GM21528 (cell line): ENCODE data around the gene EIF4EBP2.

Experiments
- ATAC-seq: cut with Tn5 transposase; IDR thresholded peaks from one replicate; pipeline ENCODE4 v1.9.1; 2021; ENCODE audit warnings: mild to moderate bottlenecking, moderate library complexity; ENCODE audit not compliant: unreplicated experiment, low FRiP score

Gene EIF4EBP2

DNA sequence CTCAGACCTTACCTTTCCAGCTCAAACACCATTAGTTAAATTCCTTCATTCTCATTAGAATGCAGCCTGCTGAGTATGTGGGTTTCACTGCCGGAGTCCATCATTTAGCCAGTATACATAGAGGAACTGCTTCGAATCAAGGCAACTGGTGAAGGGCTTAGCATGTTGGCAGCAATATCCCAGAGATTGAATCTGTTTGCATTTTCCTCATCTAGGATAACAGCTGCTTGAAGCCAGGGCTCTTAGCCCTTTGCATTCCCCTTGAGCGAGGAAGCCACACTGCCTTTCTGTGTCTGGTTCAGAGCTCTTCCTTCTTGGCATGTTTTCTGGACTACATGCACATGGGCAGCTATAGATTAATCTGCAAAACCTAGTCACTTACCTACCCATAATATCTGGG is 22.9 kb downstream of the EIF4EBP2 start:
- ATAC-seq: no peak

DNA sequence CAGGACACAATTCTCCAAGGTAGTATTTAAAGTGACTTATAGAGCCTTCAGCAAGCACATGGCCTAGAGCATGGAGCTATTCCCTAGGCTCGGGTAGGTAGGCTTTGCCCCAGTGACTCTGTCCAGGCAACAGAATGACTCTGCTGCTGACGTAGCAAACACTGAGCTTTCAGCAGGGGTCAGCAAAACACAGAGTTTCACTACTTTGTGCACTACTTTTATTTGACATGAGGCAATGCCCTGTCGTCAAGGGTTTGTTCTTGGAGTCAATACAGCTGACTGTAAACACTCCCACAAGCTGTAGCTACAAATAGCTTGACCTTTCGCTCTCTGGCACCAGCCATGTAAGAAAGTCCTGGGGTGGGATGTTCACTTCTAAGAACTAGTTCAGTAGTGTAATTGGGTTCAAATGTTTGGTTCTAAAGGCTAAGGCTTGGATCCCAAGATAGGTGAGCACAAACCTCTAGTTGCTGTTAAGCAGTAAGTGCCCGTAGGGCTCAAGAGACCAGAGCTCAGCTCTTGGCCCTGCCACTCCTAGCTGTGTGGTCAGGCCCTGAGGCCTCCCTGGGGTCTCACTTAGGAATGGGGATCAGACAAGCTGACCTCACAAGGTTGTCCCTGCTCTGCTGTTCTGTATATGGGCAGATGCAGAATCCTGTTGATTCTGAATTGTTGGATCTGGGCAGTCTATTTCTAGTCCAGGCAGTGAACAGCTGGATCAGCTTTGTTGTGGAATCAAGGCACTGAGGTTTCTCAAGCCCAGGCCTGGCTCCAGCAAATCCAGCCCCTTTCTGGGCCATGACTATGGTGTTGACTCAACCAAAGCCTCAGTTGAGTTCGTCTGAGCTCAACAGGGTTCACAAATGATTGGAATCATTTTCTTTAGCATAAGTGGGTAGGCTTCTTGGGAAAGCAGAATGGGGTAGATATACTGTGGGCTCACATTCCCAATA is 26.8 kb downstream of the EIF4EBP2 start:
- ATAC-seq: no peak

DNA sequence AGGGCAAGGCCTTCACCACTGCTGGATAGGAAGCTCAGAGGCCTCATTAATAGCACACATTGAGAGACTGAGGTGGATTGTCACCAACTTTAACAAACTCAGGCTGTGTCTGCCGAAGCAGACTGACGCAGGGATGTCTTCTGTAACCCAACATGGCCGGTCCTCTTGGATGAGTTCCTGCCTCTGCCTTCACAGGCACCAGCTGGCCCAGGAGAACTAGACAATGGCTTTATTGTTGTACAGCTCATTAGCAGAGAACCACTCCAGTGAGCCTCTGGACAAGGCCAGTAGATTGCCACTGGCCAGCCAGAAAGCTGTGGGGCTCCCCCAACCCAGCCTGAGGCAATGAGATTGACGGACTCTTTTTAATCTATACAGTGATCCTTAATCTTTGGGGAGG is 28.2 kb downstream of the EIF4EBP2 start:
- ATAC-seq: no peak

DNA sequence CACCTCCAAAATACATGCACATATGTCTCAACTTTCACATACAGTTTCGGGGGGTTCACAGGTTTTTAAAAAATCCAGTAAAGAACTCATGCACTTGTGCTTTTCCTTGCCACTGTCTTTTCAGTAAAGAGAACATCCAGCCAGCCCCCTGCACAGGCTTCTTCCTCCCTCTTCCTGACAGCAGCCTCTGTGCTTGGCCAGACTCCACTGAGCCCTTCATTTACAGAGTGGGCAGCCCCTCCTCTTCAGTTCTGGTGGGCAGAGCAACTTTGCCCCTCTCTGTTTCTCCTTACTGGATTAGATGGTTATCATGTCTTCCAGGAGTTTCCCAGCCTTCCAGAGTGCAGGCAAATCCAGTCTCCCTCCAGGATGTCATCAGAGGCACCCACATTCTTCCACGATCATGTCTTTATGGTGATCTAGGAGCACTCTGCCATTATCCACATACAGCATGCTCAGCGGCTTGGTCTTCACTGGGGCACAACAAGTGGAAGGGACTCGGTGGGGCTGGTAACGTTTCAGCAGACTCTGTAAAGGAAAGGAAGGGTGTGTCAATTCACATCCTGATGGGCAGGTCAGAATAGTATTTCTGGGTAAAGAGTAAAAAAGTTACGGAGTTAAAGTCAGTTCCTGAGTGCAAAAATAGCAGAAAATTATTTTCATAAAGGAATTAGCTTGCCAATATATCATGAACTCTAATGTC is 28.8 kb downstream of the EIF4EBP2 start:
- no peak for ATAC-seq

DNA sequence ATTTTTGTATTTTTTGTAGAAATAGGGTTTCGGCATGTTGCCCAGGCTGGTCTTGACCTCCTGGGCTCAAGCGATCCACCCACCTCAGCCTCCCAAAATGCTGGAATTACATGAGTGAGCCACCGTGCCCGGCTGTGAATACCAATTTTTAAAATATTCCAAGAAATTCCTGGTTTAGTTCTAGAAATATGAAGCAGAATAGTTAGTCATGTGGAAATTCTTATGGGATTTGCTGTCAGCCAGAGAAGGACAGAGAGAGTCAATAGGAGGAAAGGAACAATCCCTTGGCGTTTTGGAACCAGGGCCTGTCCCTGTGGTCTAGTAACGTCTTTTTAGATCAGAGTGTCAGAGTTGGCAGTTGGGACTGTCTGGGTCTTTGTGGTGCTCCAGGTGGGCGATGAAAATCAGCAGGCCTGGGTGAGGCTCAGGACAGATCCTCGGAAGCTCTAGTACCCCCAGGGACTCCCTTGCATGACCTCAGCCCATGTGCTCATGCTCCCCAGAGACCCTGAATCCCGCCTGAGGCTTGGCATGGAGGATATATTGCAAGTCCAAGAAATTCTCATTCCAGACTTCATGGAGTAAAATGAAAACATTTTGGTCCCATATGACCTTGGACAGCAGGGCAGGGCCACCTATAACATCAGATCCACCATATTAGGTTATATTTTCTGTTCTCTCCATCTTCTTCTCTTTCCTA is 29.8 kb downstream of the EIF4EBP2 start:
- no peak for ATAC-seq

DNA sequence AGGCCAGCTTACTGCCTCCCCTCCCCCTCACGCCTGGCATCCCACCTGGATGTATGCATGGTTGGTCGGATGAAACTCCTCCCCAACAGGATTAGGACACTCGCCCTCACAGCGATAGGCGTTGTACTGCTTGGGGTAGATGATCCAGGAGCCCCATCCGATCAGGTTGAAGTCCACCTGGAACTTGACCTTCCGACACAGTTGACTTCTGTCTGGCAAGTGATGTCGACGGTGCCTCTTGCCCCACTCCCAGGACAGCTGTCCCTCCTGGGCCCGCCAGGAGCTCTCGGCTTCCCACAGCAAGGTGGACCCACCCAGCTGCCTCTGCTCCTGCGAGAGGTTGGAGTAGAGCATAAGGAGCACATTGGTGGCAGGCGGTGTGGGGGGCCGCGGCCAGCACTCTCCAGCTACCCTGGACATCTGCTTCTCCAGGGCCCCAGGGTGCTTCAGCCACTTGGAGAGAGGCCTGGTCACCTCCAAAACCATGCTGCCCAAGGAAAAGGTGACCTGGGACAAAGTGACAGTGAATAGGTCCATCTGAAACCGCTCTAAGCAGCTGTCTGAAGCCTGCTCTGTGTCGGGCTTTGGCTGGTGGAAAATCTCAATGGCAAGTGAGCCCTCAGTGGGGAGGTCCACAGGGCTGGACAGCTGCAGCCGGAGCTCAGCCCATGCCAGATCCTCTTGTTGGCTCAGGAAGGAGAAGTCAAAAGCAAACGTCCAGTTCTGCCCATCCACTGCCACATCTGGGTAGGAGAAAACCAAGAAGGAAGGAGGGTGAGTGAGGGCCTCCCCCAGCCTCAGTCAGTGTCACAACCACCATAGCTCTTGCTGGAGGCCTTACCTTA is 31.5 kb downstream of the EIF4EBP2 start:
- no peak for ATAC-seq

DNA sequence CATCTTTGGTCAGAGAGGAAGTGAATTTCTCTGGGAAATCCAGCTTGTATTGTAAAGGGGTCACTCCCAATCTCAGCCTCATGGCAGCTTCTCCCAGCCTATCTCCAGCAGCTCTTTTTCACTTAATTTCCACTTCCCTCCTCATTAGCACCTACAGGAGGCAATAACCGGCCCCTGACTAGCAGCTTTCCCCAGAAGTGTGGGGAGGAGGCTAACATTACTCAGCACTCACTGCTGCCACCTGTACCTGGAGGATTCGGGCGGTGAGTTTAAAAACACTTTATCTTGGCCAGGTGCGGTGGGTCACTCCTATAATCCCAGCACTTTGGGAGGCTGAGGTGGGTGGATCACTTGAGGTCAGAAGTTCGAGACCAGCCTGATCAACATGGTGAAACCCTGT is 33.8 kb downstream of the EIF4EBP2 start:
- ATAC-seq: no peak

DNA sequence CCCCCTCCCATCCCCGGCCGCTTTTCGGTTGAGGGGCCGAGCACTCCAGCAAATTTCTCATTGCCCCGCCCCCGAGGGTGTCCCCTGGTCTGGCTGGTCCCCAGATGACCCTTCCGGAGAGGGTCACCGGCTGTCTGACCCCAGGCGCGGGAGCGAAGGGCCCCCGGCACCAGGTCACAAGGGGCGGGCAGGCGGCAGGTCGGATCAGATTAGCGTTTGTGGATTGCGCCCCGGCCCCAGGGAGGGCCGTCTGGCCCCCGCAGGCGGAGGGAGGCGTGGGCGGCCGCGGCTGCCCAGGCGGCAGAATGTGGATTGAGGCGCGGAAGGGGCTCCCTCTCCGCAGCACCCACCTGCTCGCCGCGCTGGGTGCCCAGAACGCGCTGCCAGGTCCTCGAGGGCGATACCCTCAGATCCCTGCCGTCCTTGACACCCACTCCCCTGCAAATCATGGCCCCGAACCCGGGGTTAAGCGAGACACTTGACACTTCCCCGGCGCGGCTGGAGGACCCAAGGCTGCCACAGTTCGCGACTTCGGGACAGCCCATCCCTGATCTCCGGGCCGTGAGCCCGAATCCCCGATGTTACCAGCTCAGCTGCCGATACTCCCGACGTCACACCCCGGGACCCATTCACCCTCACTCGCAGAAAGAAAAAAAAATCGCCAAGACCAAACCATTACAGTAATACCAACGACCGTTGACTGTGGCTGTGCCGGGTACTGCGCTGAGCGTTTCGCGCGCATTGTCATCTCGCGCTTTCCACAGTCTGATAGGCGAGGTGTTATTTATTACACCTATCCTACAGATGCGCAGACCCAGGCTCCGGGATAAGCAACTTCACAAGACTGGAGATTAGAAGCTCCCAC is 36.6 kb downstream of the EIF4EBP2 start:
- ATAC-seq: no peak

DNA sequence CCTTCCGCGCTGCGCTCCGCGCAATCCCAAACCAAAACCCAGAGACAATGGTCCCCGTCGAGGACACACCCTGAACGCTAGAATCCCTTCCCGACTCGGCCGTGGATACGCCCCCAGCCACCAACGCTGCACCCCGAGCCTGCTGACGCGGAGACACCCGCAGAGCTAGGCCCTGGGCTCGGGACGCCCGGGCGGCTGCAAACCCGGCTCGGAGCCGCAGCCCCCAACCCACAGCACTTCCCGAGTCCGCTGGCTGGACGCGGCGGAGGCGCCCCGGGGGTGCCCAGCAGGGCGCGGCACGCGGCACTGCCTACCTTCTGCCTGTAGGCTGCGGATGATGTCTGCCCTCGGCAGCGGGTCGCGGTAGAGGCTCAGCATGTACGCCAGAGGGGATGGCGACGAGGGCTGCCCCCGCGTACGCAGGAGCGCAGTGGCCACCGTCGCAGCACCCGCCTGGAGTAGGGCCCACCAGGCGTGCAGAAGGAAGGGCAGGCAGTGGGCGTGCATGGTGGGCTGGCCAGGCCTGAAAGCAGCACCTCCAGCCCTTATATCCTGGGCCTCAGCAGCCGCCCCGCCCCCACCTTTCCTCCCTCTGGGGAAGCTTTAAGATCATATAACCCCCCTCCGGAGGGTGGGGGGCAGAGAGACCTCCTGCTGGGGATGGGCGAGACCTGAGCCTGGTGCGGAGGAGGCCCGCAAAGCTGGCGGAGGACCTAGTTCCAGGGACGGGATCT is 37.4 kb downstream of the EIF4EBP2 start, which contains the start of gene NODAL:
Gene NODAL (minus strand): TSS at position 521 of the 734 bp plus-strand sequence. CDS start 14 bp downstream, at position 507.
- no peak for ATAC-seq

DNA sequence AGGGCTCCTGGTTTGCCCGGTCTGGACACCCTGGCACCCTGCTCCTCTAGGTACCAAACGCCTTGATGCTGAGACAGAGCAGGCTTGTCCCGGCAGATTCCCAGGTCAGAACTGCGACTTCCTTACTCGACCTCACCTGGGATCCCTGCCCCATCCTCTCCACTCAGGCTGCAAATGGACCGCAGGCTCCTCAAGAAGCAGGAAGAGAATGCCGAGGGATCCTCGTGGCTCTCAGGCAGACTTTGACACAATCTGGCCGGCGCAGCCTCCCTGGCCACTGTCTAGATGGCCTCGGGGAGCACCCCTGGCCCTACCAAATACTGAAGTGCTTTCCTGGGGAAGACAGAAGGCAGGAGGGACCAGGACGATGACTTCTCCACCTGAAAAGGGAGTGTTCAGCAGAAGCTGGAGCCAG is 38.0 kb downstream of the EIF4EBP2 start:
- ATAC-seq: no peak

DNA sequence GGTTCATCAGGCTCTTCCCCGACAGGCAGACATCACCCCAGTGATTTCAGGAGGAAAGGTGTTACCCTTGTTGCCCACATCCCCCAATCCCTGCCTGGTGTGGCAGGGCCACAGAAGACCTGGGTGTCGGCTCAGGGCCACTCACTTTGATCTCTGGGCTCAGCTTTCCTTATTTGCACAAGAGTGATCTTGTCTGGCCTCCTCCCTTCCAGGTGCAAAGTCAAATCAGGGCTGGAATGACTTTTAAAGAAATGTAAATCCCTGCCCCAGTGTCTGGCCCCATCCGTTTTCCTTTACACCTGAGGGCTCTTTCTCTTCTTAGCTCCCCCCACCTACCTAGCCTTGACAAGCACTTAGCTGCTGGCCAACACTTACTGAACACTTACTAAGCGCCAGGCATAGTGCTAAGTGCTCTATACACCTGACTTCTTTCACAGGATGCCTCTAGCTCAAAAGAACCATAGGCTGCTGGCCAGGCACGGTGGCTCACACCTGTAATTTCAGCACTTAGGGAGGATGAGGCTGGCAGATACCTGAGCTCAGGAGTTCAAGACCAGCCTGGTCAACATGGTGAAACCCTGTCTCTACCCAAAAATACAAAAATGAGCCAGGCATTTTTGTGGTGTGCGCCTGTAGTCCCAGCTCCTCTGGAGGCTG is 38.5 kb downstream of the EIF4EBP2 start:
- ATAC-seq: no peak

DNA sequence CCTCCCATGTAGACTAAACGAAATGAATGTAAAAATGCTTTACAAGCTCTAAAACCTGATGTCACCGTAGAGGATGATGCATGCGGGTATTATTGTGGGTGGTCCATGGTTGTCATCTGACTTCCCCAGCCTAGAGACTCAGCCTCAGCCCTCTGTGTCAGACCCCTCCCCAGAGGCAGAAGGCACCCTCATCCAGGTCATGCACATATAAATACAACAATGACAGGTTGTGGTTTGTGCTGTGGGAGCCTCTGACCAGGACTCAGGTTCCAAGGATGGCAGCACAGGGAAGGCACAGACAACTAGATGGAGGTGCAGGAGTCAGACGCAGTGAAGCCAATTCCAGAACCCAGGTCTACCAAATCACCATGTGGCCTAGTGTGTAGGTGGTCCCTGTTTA is 40.8 kb downstream of the EIF4EBP2 start:
- no peak for ATAC-seq

DNA sequence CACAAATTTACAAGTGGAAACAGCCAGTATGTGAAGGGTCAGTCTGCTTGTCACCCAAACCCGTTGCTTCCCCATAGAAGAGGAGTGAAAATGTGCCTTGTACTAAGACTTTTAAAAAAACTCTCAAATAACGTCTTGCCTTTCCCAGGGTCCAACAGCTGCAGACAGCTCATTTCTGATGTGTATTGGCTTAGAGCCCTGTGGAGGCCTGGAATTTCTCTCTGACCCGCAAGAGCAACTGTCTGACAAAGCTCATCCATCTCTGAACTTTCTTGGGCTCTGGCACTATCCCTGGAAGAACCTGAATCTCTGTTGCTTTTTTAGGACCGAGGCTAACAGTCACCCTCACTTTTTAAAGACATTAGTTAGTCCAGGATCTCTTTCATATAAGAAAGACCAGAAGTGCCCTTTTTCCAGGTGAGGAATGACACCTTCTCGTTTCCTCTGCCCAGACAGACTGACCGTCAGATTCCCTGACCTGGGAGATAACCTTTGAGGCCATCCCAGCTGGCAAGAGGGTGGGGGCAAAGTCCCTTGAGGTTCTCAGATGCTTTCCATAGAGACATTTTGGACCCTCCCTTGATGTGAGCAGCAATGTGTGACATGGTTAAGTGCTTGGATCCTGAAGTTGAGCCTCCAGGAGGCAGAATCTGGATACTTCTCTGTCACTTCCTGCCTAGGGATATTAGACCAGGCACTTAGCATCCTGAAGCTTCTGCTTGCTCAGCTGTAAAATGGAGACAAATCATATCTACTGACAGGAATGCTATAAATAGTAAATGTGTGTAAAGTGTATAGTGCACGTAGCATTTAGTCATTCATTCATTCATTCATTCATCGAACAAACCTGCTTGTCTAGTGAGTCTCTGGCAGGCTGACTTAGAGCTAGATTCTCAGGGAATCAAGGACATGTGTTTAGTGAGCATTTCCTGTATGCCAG is 42.0 kb downstream of the EIF4EBP2 start:
- no peak for ATAC-seq

DNA sequence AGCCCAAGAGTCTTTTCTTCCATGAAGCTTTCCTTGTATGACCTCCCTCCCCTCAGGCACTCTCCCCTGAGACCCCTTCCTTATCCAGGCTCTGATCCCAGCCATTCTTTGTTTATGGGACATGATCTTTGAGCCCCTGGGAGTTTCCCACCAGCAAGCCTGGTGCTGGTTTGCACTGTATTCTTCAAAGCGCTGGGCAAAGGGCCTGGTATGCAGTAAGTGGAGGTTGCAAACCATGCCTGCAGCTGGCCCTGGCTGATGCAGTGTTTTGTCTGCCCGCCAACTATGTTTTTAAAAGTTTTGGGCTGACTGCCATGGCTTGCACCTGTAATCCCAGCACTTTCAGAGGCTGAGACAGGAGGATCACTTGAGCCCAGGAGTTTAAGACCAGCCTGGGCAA is 44.3 kb downstream of the EIF4EBP2 start:
- no peak for ATAC-seq

DNA sequence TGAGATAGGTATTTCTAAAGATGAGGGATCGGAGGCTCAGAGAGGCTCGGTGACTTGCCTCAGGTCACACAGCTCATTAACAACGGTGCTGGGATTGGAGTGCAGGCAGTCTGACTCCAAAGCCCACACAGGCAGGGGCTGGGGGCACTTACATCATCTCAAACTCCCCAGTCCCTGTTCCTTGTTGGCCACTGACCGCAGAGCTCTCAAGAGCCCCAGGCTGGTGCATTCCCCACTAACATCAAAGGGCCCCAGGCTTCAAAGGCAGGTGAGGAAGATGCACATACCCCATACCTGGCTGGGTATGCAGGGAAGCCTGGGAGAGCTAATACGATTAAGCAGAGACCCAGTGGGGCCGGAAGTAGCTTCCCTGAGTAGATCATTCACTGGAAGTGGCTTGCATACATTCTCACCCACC is 51.3 kb downstream of the EIF4EBP2 start:
- no peak for ATAC-seq

DNA sequence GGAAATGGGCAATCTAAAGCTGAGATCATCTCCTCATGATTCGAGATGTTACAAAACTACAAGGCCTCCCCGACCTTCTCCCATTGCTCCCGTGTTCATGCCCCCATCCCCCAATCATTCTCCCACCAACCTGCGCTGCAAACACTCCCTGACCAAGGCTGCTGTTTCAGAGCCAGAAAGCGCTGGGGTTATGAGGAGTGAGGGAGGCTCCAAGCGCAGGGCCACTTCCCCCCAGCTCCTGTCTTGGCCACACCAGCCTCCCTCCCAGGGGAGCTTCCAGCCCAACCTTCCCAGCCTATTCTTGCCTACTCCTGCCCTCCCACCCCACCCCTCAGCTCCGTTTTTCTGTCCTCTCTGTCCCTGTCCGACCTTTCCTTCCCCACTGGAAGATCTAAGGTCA is 52.2 kb downstream of the EIF4EBP2 start:
- ATAC-seq: no peak

DNA sequence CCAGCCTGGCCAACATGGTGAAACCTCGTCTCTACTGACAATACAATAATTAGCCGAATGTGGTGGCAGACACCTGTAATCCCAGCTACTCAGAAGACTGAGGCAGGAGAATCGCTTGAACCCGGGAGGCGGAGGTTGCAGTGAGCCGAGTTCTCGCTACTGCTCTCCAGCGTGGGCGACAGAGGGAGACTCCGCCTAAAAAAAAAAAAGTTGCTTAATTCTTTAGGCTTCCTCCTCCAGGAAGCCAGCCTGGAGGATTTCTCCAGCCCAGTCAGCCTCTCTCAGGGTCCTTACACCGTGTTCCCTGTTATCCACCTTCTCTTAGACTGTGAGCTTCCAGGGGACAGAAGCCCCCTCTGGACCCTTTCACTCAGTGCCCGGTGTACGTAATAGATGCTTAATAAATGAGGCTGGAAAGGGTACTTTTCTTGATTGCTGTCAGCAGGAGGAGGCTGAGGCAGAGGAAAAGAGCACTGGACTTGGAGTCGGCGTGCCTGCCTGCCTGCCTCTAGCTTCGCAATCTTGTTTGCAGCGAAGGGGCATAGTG is 53.9 kb downstream of the EIF4EBP2 start:
- no peak for ATAC-seq
